Smooth muscle cell (in vitro differentiated cells): ENCODE measurements around the gene TMEM178B. TPM values are rescaled to one million over a fixed set of nuclear protein-coding genes. Genes with fewer than 3 reads are reported as not detected.

ENCODE experiments used
- DNase-seq: peaks from one replicate; lab custom pipeline; 2025; ENCODE audit not compliant: unreplicated experiment; lab: John Stamatoyannopoulos, UW
- H2AFZ ChIP-seq: fragments of 200-600 bp; sonication (generic); 2 replicates; pipeline ENCODE4 v1.6.0; 2016; ENCODE audit warnings: antibody characterized with exemption, low read depth, mild to moderate bottlenecking
- H3F3A ChIP-seq: fragments of 200-600 bp; sonication (generic); 2 replicates; pipeline ENCODE4 v1.6.0; 2017; ENCODE audit warnings: antibody characterized with exemption, low read depth
- H3K27ac ChIP-seq: fragments of 200-600 bp; sonication (generic); 2 replicates; pipeline ENCODE4 v1.5.1; 2016; ENCODE audit warnings: low read depth, mild to moderate bottlenecking
- H3K27me3 ChIP-seq: fragments of 200-600 bp; sonication (generic); 2 replicates; pipeline ENCODE4 v1.6.1; 2016; ENCODE audit warnings: low read depth, mild to moderate bottlenecking
- H3K36me3 ChIP-seq: fragments of 200-600 bp; sonication (generic); 2 replicates; pipeline ENCODE4 v1.5.1; 2016; ENCODE audit warnings: low read depth
- H3K4me1 ChIP-seq: fragments of 200-600 bp; sonication (generic); 2 replicates; pipeline ENCODE4 v1.5.1; 2016; ENCODE audit warnings: low read depth
- H3K4me2 ChIP-seq: fragments of 200-600 bp; sonication (generic); 2 replicates; pipeline ENCODE4 v1.6.0; 2016; ENCODE audit warnings: mild to moderate bottlenecking
- H3K4me3 ChIP-seq: fragments of 200-600 bp; sonication (generic); 2 replicates; pipeline ENCODE4 v1.5.1; 2016; ENCODE audit warnings: mild to moderate bottlenecking
- H3K79me2 ChIP-seq: fragments of 200-600 bp; sonication (generic); 2 replicates; pipeline ENCODE4 v1.6.0; 2016; ENCODE audit warnings: low read depth, mild to moderate bottlenecking
- H3K9ac ChIP-seq: fragments of 200-600 bp; sonication (generic); 2 replicates; pipeline ENCODE4 v1.6.0; 2016; ENCODE audit warnings: low read depth
- H3K9me3 ChIP-seq: fragments of 200-600 bp; sonication (generic); replicated peaks from 2 replicates; pipeline ENCODE4 v1.5.1; 2016; ENCODE audit warnings: low read depth
- H4K20me1 ChIP-seq: fragments of 200-600 bp; sonication (generic); 2 replicates; pipeline ENCODE4 v1.6.0; 2016; ENCODE audit warnings: low read depth
- CTCF ChIP-seq: fragments of 200-600 bp; sonication (generic); IDR thresholded peaks from 2 replicates; pipeline ENCODE4 v1.5.1; 2017; ENCODE audit warnings: borderline replicate concordance, mild to moderate bottlenecking, antibody characterized with exemption; ENCODE audit not compliant: insufficient read depth, poor library complexity, severe bottlenecking
- WGBS: methylation state at CpG from one replicate; pipeline ENCODE4 v1.1.7; 2016; ENCODE audit warnings: low lambda C conversion rate; 5-methylcytosine and 5-hydroxymethylcytosine counted together
- polyA plus RNA-seq: library from polyadenylated mRNA; unstranded; fragments of >200 nt; fragmentation: Nextera tagmentation; extraction: Ambion mirVana; gene quantifications from 2 replicates; pipeline ENCODE4 v1.2.1, GENCODE V29; 2016
- total RNA-seq: library from RNA; depleted of rRNA; stranded (reverse); fragments of >200 nt; gene quantifications from 2 replicates; pipeline ENCODE4 v1.2.3, GENCODE V29; 2014

The TMEM178B gene
- total and polyA plus RNA-seq, 2 experiments from 2014 or later: 0.72 TPM; not detected in 1

DNA sequence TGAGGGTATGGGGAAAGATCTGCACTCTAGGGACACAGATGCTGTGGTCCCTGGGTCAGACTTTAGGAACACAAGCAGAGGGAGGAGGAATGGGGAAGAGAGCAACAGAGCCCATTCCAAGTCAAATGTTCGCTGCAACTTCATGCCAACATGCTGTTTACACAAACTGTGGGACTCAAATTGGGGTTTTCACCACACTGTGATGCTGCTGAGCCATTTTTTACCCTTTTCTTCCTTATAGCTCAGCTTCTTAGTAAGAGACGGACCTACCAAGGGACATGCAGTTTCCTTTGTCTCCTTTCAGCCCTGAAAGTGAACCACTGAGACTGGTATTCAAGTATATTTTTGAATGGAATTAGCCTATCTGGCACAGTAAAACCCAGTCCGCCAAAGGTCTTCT lies 413.1 kb downstream of the TMEM178B start:
- H3K27me3 ChIP-seq: no peaks in the 10 kb centered on the region
- no peak overlapping the region for H2AFZ ChIP-seq
- no peak overlapping the region for H3K9ac ChIP-seq
- TF ChIP-seq CTCF: no peak
- no peaks in the 10 kb centered on the region for H3K36me3 ChIP-seq
- no peaks in the 10 kb centered on the region for H3K79me2 ChIP-seq
- H3F3A ChIP-seq: no peaks in the 10 kb centered on the region
- WGBS: 83% methylated on average over 3 of the region's 3 CpGs
- H3K9me3 ChIP-seq: no peaks in the 10 kb centered on the region
- no peak overlapping the region for H3K4me3 ChIP-seq
- no peak for DNase-seq
- H3K4me1 ChIP-seq: no peaks in the 10 kb centered on the region
- no peak overlapping the region for H3K4me2 ChIP-seq
- no peak overlapping the region for H3K27ac ChIP-seq
- H4K20me1 ChIP-seq: no peaks in the 10 kb centered on the region

DNA sequence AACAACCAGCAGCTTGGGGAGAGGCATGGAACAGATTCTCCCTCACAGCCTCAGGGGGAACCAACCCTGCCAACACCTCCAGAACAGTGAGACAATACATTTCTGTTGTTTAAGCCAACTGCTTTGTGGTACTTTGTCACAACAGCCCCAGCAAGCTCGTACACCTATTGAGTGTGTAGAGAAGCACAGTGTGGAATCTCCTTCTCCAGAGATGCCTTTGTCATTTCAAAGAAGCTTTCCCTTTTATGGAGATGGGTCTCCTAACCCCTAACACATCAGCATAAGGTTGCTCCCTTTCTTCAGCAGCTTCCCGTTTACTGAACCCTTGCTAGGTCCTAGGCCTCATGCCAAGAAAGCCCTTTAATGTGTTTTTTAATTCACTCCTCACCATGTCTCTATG lies 416.6 kb downstream of the TMEM178B start:
- 70% methylated on average over 2 of the region's 2 CpGs for WGBS
- no peaks in the 10 kb centered on the region for H3K4me1 ChIP-seq

GRCh38 chr7:141495057-141495456 lies 421.2 kb downstream of the TMEM178B start:
- Histone ChIP-seq H3K36me3 (no peaks in the 10 kb centered on the region), H3F3A (no peaks in the 10 kb centered on the region), H3K79me2 (no peaks in the 10 kb centered on the region), H4K20me1 (no peaks in the 10 kb centered on the region), H3K4me3 (no peak overlapping the region), H3K4me1 (no peaks in the 10 kb centered on the region), H3K9me3 (no peaks in the 10 kb centered on the region), H3K4me2 (no peak overlapping the region), H2AFZ (no peak overlapping the region), H3K9ac (no peak overlapping the region), H3K27me3 (peaks cover 11% of the 10 kb centered on the region), H3K27ac (no peak overlapping the region)
- WGBS: 93% methylated on average over 1 of the region's 1 CpG
- no peak for DNase-seq
- TF ChIP-seq CTCF: no peak

More for the DNA sequence above, 416.6 kb downstream of the TMEM178B start:
- Histone ChIP-seq H3K4me3 (no peak overlapping the region), H4K20me1 (no peaks in the 10 kb centered on the region), H3K27ac (no peak overlapping the region), H3K27me3 (peaks cover 6% of the 10 kb centered on the region), H3K9me3 (no peaks in the 10 kb centered on the region), H3K36me3 (no peaks in the 10 kb centered on the region), H3K4me2 (no peak overlapping the region), H3F3A (no peaks in the 10 kb centered on the region), H3K79me2 (no peaks in the 10 kb centered on the region), H2AFZ (no peak overlapping the region), H3K9ac (no peak overlapping the region)
- TF ChIP-seq CTCF: no peak
- no peak for DNase-seq

GRCh38 chr7:141497391-141497790 lies 423.5 kb downstream of the TMEM178B start:
- no peak for TF ChIP-seq CTCF
- H3K36me3 ChIP-seq: no peaks in the 10 kb centered on the region
- no peak overlapping the region for H2AFZ ChIP-seq
- no peak overlapping the region for H3K4me2 ChIP-seq
- 83% methylated on average over 5 of the region's 5 CpGs for WGBS
- peaks cover 11% of the 10 kb centered on the region for H3K27me3 ChIP-seq
- H3K4me1 ChIP-seq: no peaks in the 10 kb centered on the region
- no peak overlapping the region for H3K4me3 ChIP-seq
- no peak for DNase-seq
- H4K20me1 ChIP-seq: no peaks in the 10 kb centered on the region
- no peaks in the 10 kb centered on the region for H3F3A ChIP-seq
- H3K27ac ChIP-seq: no peak overlapping the region
- no peak overlapping the region for H3K9ac ChIP-seq
- no peaks in the 10 kb centered on the region for H3K79me2 ChIP-seq
- no peaks in the 10 kb centered on the region for H3K9me3 ChIP-seq
